ENCODE data around the gene PFN1.
"Not testable (repeated sequence)": the region's sequence is repeated elsewhere in the genome, so short reads cannot be mapped to it uniquely, and the experiment has no call there.

Gene PFN1

GRCh38 chr17:4908301-4908700, 40.0 kb downstream of the PFN1 start:
- Histone ChIP-seq H3K27ac (replicated peaks) (no peak overlapping the region), H3K4me3 (replicated peaks; ENCODE audit: insufficient read depth, low read length) (no peak overlapping the region), H3K27me3 (ENCODE audit: insufficient read depth, poor library complexity, severe bottlenecking) (no peaks in the 10 kb centered on the region)
- no peak for DNase-seq (ENCODE audit: low read depth in 1 of 2, low spot score in 1 of 2)
- no peak for TF ChIP-seq CTCF (IDR thresholded peaks at IDR 0.05; ENCODE audit: insufficient read depth, low read length)
- TF ChIP-seq REST (IDR thresholded peaks at IDR 0.05; ENCODE audit: insufficient replicate concordance, low read depth), result no peak
- TF ChIP-seq GABPA (IDR thresholded peaks at IDR 0.05; ENCODE audit: low read depth), result no peak
- no peak for TF ChIP-seq SPI1 (IDR thresholded peaks at IDR 0.05; ENCODE audit: borderline replicate concordance, low read depth)
- TF ChIP-seq POLR2AphosphoS5 (IDR thresholded peaks at IDR 0.05; ENCODE audit: low read depth), result no peak

GRCh38 chr17:4906642-4907041, 41.7 kb downstream of the PFN1 start:
- not testable (repeated sequence) for H3K27me3 ChIP-seq (ENCODE audit: insufficient read depth, poor library complexity, severe bottlenecking); DNase-seq (ENCODE audit: low read depth in 1 of 2, low spot score in 1 of 2); H3K4me3 ChIP-seq (replicated peaks; ENCODE audit: insufficient read depth, low read length); H3K27ac ChIP-seq (replicated peaks)

- no peak within 1 kb of the TSS for H3K4me3 ChIP-seq (replicated peaks; ENCODE audit: insufficient read depth, low read length)
- peaks cover 7% of the 10 kb centered on the region for H3K27me3 ChIP-seq (ENCODE audit: insufficient read depth, poor library complexity, severe bottlenecking)
- H3K27ac ChIP-seq (replicated peaks), result no peak within 1 kb of the TSS
- peak; percentile 31 to 62 for DNase-seq (ENCODE audit: low read depth in 1 of 2, low spot score in 1 of 2)
- TF ChIP-seq CTCF (IDR thresholded peaks at IDR 0.05; ENCODE audit: insufficient read depth, low read length) (peak; percentile 11), REST (IDR thresholded peaks at IDR 0.05; ENCODE audit: insufficient replicate concordance, low read depth) (no peak)
Measured at GRCh38 chr17:4903051-4903818, 45.1 kb downstream of the PFN1 start, which contains the start of gene CHRNE. CHRNE (minus strand) TSS chr17:4903098; CDS start chr17:4903063, 35 bp downstream.

- Histone ChIP-seq H3K27me3 (ENCODE audit: insufficient read depth, poor library complexity, severe bottlenecking) (peaks cover 7% of the 10 kb centered on the region), H3K4me3 (replicated peaks; ENCODE audit: insufficient read depth, low read length) (no peak overlapping the region), H3K27ac (replicated peaks) (no peak overlapping the region)
- DNase-seq (ENCODE audit: low read depth in 1 of 2, low spot score in 1 of 2), result no peak
- TF ChIP-seq POLR2AphosphoS5 (IDR thresholded peaks at IDR 0.05; ENCODE audit: low read depth) (no peak), GABPA (IDR thresholded peaks at IDR 0.05; ENCODE audit: low read depth) (no peak)
Measured at GRCh38 chr17:4902540-4902939, 45.8 kb downstream of the PFN1 start.
